NB4 (cell line): ENCODE measurements around the gene CHRD.

Experiments
- DNase-seq: peaks from one replicate; pipeline ENCODE4 v3.0.0; 2010; ENCODE audit warnings: low read depth
- H3K4me3 ChIP-seq: one replicate; pipeline ENCODE4 v1.5.1; 2011; ENCODE audit warnings: mild to moderate bottlenecking, low read depth, low read length, moderate library complexity
- MYC ChIP-seq: IDR thresholded peaks from 2 replicates; pipeline ENCODE4 v1.6.1; 2011; ENCODE audit warnings: low read depth, low read length
- POLR2A ChIP-seq: IDR thresholded peaks from 2 replicates; pipeline ENCODE4 v1.6.1; 2011; ENCODE audit warnings: mild to moderate bottlenecking; ENCODE audit not compliant: insufficient read length; ENCODE audit errors: extremely low read depth
- TF ChIP-seq, protein P1 (sequence below): IDR thresholded peaks from 2 replicates; pipeline ENCODE4 v1.6.1; 2011; ENCODE audit warnings: low read depth, low read length
- TF ChIP-seq, protein P2 (sequence below): IDR thresholded peaks from one replicate; pipeline ENCODE4 v1.5.1; 2012; ENCODE audit warnings: low read depth, low read length

Gene CHRD

DNA sequence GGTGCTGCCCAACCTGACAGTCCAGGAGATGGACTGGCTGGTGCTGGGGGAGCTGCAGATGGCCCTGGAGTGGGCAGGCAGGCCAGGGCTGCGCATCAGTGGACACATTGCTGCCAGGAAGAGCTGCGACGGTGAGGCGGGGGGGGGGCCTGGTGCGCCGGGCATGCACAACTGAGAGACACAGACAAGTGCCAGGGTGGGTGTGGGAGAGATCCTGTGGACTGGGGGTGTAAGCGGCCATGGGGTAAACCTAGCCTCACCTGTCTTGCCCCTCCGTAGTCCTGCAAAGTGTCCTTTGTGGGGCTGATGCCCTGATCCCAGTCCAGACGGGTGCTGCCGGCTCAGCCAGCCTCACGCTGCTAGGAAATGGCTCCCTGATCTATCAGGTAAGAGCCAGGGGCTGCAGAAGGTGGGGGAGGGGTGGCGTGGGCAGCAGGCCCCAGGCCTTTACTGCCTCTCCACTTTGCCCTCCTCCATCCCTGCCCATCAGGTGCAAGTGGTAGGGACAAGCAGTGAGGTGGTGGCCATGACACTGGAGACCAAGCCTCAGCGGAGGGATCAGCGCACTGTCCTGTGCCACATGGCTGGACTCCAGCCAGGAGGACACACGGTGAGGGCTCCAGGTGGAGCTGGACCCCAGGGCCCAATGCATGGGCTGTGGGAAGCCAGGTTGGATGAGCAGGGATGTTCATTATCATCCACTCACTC lies 3.3 kb downstream of the CHRD start:
- no peak overlapping the region for H3K4me3 ChIP-seq
- TF ChIP-seq MYC (no peak), POLR2A (no peak)
- TF ChIP-seq, protein P1, sequence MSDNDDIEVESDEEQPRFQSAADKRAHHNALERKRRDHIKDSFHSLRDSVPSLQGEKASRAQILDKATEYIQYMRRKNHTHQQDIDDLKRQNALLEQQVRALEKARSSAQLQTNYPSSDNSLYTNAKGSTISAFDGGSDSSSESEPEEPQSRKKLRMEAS = no peak
- TF ChIP-seq, protein P2, sequence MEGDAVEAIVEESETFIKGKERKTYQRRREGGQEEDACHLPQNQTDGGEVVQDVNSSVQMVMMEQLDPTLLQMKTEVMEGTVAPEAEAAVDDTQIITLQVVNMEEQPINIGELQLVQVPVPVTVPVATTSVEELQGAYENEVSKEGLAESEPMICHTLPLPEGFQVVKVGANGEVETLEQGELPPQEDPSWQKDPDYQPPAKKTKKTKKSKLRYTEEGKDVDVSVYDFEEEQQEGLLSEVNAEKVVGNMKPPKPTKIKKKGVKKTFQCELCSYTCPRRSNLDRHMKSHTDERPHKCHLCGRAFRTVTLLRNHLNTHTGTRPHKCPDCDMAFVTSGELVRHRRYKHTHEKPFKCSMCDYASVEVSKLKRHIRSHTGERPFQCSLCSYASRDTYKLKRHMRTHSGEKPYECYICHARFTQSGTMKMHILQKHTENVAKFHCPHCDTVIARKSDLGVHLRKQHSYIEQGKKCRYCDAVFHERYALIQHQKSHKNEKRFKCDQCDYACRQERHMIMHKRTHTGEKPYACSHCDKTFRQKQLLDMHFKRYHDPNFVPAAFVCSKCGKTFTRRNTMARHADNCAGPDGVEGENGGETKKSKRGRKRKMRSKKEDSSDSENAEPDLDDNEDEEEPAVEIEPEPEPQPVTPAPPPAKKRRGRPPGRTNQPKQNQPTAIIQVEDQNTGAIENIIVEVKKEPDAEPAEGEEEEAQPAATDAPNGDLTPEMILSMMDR = no peak
- DNase-seq = no peak

DNA sequence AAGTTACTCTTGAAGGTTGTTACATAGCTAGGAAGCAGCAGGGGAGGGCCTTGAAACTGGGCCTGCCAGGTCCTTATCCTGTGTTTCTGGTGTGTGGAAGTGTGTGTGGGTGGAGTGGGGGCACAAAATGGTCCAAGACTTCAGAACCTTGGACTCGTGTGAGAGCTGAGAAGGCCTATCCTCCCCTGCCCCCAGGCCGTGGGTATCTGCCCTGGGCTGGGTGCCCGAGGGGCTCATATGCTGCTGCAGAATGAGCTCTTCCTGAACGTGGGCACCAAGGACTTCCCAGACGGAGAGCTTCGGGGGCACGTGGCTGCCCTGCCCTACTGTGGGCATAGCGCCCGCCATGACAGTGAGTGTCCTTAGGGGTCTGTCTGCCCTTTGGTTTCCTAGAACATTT lies 4.5 kb downstream of the CHRD start:
- DNase-seq = no peak
- TF ChIP-seq, protein P1 = no peak
- TF ChIP-seq MYC (no peak), POLR2A (no peak)
- H3K4me3 ChIP-seq = no peak overlapping the region

DNA sequence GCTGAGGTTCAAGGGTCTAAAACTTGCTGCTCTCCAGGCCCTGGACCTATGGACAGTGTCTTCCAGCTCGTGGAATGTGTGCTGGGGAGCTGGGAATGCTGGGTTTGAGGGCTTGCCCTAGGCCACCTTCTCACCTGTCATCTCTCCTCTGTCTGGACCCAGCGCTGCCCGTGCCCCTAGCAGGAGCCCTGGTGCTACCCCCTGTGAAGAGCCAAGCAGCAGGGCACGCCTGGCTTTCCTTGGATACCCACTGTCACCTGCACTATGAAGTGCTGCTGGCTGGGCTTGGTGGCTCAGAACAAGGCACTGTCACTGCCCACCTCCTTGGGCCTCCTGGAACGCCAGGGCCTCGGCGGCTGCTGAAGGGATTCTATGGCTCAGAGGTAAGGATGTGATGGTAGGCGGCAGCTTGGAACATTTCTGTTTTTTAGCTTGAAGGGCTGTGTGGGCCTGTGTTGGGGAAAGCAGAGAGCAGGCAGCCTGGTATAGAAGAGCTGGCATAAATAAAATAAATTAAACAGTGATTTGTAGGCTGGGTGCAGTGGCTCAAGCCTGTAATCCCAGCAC lies 5.1 kb downstream of the CHRD start:
- no peak for DNase-seq
- TF ChIP-seq, protein P2 = no peak
- TF ChIP-seq, protein P1 = no peak
- no peak for TF ChIP-seq MYC
- TF ChIP-seq POLR2A = no peak
- no peak overlapping the region for H3K4me3 ChIP-seq

DNA sequence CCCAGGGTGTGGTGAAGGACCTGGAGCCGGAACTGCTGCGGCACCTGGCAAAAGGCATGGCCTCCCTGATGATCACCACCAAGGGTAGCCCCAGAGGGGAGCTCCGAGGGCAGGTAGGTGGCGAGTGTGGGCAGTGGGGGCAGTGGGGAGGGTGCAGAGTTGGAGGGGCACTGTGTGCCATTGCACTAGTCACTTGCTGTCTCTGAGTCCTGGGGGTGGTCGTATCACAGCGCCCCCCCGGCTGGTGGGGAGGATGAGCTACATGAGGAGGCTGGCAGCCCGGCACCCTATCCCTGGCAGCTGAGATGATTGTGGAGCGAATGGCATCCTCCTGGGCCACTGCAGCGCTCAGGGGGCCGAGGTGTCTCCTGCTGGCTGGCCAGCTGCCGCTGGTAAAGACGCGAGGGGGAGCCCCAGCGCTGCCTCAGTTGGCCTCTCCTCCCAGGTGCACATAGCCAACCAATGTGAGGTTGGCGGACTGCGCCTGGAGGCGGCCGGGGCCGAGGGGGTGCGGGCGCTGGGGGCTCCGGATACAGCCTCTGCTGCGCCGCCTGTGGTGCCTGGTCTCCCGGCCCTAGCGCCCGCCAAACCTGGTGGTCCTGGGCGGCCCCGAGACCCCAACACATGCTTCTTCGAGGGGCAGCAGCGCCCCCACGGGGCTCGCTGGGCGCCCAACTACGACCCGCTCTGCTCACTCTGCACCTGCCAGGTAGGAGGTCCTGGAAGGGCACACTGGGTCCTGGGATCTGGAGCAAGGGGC lies 6.4 kb downstream of the CHRD start:
- TF ChIP-seq MYC (no peak), POLR2A (no peak)
- TF ChIP-seq, protein P2 = no peak
- TF ChIP-seq, protein P1 = no peak
- H3K4me3 ChIP-seq = no peak overlapping the region
- no peak for DNase-seq

DNA sequence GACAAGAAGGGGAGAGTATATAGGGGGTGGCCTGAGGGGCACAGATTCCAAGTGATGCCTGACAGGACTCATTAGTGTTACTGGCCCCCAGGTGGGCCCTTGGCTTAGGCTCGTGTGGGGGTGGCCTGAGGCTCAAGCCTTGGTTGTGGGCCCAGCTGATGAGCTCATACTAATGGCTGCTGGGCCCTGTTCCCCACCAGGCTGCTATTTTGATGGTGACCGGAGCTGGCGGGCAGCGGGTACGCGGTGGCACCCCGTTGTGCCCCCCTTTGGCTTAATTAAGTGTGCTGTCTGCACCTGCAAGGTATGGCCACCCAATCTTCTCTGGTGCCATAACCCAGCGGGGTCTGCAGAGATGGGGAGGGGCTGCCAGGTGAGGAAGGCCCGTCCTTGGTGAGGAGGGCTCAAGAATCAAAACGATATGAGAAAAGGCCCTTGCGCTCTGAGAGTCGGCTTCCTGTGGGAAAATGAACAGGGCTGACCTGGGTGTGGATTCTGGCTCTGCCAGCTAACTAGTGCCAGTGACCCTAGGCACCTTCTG lies 7.4 kb downstream of the CHRD start:
- no peak overlapping the region for H3K4me3 ChIP-seq
- TF ChIP-seq, protein P1 = no peak
- TF ChIP-seq, protein P2 = no peak
- no peak for TF ChIP-seq MYC
- TF ChIP-seq POLR2A = no peak
- no peak for DNase-seq
